ENCODE data around the gene CDH22. TPM values are rescaled to one million over a fixed set of nuclear protein-coding genes. Genes with fewer than 3 reads are reported as not detected.

CDH22 gene
- total RNA-seq, 2 donors from 2014 or later = 0.12 to 0.13 TPM

DNA sequence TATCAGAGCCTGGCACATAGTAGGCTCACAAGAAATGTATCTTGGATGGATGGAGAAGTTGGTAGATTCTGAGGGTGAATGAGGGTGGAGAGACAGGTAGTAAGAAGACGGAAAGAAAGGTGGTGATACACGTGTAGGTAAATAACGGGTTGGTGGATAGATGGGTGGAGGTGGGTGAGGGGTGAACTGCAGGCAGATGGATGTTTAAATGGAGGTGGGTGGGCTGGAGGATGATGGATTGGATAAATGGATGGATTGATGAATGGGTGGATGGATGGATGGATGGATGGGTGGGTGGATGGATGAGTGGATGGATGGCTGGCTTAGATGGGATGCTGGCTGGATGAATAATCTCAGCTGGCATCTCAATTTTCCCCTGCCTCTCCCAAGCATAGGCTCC is 9.9 kb downstream of the CDH22 start:
- Histone ChIP-seq H3K27me3 (no peaks in the 10 kb centered on the region), H3K9me3 (no peaks in the 10 kb centered on the region), H3K27ac (no peak overlapping the region), H3K36me3 (no peaks in the 10 kb centered on the region), H3K4me3 (no peak overlapping the region), H3K4me1 (no peaks in the 10 kb centered on the region), H3K9ac (ENCODE audit: low read depth in 2 of 2, low read length in 2 of 2) (no peak overlapping the region)
- intact Hi-C loops (cut with DNase I) = no loop called here
- TF ChIP-seq, protein P1, sequence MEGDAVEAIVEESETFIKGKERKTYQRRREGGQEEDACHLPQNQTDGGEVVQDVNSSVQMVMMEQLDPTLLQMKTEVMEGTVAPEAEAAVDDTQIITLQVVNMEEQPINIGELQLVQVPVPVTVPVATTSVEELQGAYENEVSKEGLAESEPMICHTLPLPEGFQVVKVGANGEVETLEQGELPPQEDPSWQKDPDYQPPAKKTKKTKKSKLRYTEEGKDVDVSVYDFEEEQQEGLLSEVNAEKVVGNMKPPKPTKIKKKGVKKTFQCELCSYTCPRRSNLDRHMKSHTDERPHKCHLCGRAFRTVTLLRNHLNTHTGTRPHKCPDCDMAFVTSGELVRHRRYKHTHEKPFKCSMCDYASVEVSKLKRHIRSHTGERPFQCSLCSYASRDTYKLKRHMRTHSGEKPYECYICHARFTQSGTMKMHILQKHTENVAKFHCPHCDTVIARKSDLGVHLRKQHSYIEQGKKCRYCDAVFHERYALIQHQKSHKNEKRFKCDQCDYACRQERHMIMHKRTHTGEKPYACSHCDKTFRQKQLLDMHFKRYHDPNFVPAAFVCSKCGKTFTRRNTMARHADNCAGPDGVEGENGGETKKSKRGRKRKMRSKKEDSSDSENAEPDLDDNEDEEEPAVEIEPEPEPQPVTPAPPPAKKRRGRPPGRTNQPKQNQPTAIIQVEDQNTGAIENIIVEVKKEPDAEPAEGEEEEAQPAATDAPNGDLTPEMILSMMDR (IDR thresholded peaks at IDR 0.05) = no peak
- no peak for DNase-seq

DNA sequence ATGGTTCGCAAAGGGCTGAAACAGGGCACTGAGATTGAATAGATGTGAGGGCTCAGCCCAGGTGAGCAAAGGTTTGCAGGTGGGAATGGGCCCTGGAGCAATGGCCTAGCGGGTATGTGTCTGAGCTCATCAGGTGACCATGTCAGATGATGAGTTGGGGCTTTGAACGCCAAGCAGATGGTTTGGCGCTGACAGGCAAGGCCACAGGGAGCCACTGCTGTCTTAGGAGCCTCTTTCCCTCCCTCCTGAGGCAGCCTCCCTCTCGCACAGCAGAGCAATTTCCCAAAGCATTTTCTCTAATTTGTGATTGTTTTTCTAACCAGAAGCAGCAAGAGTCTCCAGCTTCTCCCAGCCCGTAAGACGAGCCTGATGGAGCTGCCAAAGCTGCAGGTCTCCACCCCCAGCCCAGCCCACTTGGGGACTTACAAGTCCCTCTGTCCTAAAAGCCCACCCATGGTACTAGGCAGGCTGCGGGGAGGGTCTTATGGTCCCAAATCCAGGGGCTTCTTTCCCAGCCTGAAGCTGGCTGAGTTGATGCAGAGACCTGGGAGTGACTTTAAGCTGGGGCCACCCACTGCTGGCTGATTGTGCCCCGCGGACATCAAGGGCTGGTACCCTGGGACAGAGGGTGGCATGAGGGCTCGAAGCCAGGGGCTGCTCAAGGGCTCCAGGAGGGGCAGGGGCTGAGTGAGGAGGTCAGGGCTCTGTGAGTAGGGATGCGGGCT is 11.6 kb downstream of the CDH22 start:
- H3K27me3 ChIP-seq = no peaks in the 10 kb centered on the region

DNA sequence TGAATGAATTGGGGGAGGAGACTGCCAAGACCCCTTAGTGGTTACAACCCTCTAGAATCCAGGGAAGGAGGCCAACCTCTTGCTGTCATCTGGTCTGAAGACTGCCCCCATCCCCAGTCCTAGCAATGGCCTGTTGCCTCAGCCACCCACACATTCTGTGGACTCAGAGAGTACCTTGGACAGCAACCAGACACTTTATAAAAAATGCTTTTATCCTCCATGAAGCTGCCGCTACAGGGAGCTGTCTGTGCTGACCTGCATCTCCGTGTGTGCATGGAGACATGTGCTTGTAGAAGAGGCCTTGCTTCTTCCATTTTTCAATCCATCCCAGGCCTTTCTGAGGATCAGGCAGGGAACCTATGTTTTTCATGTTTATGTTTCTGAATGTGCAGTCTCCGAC is 15.2 kb downstream of the CDH22 start:
- Histone ChIP-seq H3K27ac (no peak overlapping the region), H3K27me3 (no peaks in the 10 kb centered on the region), H3K4me1 (no peaks in the 10 kb centered on the region), H3K36me3 (no peaks in the 10 kb centered on the region), H3K9me3 (no peaks in the 10 kb centered on the region), H3K4me3 (no peak overlapping the region), H3K9ac (ENCODE audit: low read depth in 2 of 2, low read length in 2 of 2) (no peak overlapping the region)
- TF ChIP-seq, protein P1 (IDR thresholded peaks at IDR 0.05) = no peak
- no peak for DNase-seq
- intact Hi-C loops (cut with DNase I) = no loop called here

More for the DNA sequence above, 11.6 kb downstream of the CDH22 start:
- no peaks in the 10 kb centered on the region for H3K36me3 ChIP-seq
- H3K27ac ChIP-seq = no peak overlapping the region
- no peak overlapping the region for H3K9ac ChIP-seq (ENCODE audit: low read depth in 2 of 2, low read length in 2 of 2)
- DNase-seq = no peak
- H3K4me1 ChIP-seq = no peaks in the 10 kb centered on the region
- no peaks in the 10 kb centered on the region for H3K9me3 ChIP-seq
- no peak overlapping the region for H3K4me3 ChIP-seq
- intact Hi-C loops (cut with DNase I) = no loop called here
- TF ChIP-seq, protein P1 (IDR thresholded peaks at IDR 0.05) = no peak

DNA sequence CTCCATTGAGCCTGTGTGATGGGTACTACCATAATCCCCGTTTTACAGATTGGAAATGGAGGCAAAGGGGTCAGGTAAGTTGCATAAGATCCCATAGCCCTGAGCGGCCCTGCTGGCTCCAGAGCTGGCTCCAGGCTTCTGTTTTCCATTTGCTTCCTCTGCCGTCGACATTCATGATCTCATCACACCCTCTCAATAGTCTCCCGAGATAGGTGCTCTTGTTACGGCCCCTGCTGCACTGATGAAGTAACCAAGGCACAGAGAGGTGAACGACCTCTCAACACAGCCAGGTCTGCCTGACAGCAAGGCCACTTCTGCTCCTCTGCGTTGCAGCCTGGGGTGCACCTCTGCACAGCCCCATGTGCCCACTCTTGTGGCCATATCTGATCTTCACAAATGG is 16.9 kb downstream of the CDH22 start:
- TF ChIP-seq, protein P1 (IDR thresholded peaks at IDR 0.05) = no peak
- intact Hi-C loops (cut with DNase I) = no loop called here
- no peak overlapping the region for H3K27ac ChIP-seq
- H3K9me3 ChIP-seq = no peaks in the 10 kb centered on the region
- H3K36me3 ChIP-seq = no peaks in the 10 kb centered on the region
- H3K27me3 ChIP-seq = peaks cover 3% of the 10 kb centered on the region
- DNase-seq = no peak
- H3K9ac ChIP-seq (ENCODE audit: low read depth in 2 of 2, low read length in 2 of 2) = no peak overlapping the region
- H3K4me3 ChIP-seq = no peak overlapping the region
- no peaks in the 10 kb centered on the region for H3K4me1 ChIP-seq

DNA sequence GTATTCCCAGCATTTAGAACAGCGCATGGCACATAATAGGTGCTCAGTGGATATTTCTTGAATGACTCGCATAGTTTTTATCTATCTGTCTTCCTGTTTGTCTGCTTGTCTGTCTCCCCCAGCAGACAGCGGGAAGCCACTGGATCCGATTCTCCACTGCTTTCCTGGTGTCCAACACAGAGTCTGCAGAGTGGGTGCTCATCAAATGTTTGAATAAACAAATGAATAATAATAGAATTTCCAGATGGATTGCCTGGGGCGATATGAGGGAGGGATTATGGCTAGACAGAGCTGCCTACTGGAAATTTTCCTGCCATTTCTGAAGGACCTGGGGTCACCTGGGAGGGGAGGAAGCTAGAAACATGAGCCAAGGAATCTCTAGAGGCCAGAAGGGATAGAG is 18.9 kb downstream of the CDH22 start:
- Histone ChIP-seq H3K36me3 (no peaks in the 10 kb centered on the region), H3K9ac (ENCODE audit: low read depth in 2 of 2, low read length in 2 of 2) (no peak overlapping the region), H3K9me3 (no peaks in the 10 kb centered on the region), H3K4me1 (no peaks in the 10 kb centered on the region), H3K27ac (no peak overlapping the region), H3K27me3 (peaks cover 6% of the 10 kb centered on the region), H3K4me3 (no peak overlapping the region)
- DNase-seq = no peak
- TF ChIP-seq, protein P1 (IDR thresholded peaks at IDR 0.05) = no peak
- intact Hi-C loops (cut with DNase I) = no loop called here

Measured in colonic mucosa (tissue), 4 donors.